ENCODE data around the gene CADPS2. TPM values are rescaled to one million over a fixed set of nuclear protein-coding genes. Genes with fewer than 3 reads are reported as not detected.

The CADPS2 gene
- total and polyA plus RNA-seq, 2 of the 8 experiments (the other 6 are each of a cell fraction or from before 2014, with no cell fraction given), result 8.9 to 22.3 TPM

DNA sequence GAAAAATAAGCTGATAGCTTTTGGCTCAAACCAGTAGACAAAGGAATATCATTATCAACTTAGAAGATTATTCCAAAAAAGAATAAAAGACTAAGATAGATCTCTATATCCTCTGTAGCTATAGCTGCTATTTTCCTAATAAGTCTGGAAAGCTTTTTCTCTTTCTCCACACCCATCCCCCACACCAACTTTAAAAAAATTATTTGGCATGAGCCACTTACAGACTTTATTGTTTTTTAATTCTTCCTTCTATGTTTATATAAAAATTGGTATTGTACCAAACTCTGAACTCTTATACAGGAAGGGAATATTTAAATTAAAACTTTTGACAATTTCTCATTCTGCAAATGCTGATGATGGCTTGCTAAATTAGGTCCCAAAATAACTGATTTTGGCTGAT, 330.0 kb downstream of the CADPS2 start (continued):
- TF ChIP-seq CHD7 (IDR thresholded peaks at IDR 0.05; ENCODE audit: insufficient replicate concordance, low read length) (no peak), CHD1 (IDR thresholded peaks at IDR 0.05; ENCODE audit: low read depth, low read length) (no peak), TAF1 (IDR thresholded peaks at IDR 0.05; ENCODE audit: low read depth, low read length) (no peak)

Data from H1 (cell line).